NB4 (cell line): ENCODE results near the gene ACOX2.

Source experiments
- CTCF ChIP-seq: IDR thresholded peaks from one replicate; pipeline ENCODE4 v1.5.1; 2012; ENCODE audit warnings: low read depth, low read length
- MAX ChIP-seq: IDR thresholded peaks from 2 replicates; pipeline ENCODE4 v1.6.1; 2011; ENCODE audit warnings: low read depth, low read length
- POLR2A ChIP-seq: IDR thresholded peaks from 2 replicates; pipeline ENCODE4 v1.6.1; 2011; ENCODE audit warnings: mild to moderate bottlenecking; ENCODE audit not compliant: insufficient read length; ENCODE audit errors: extremely low read depth

- no peak for TF ChIP-seq CTCF
- no peak for TF ChIP-seq MAX
- TF ChIP-seq POLR2A: no peak
Measured at GRCh38 chr3:58584690-58585004, 47.7 kb upstream of the ACOX2 start.
